KG1 (cell line): ENCODE data around the gene RTTN.

ENCODE experiments used
- DNase-seq: peaks from one replicate; lab custom pipeline; 2025; lab: John Stamatoyannopoulos, UW

The RTTN gene

GRCh38 chr18:70207181-70207580 is 1.7 kb upstream of the RTTN start:
- no peak for DNase-seq

- no peak for DNase-seq
Measured at GRCh38 chr18:70200286-70200685, 5.2 kb downstream of the RTTN start.

- DNase-seq: no peak
Measured at GRCh38 chr18:70197844-70198243, 7.6 kb downstream of the RTTN start.

- no peak for DNase-seq
Measured at GRCh38 chr18:70197026-70197425, 8.5 kb downstream of the RTTN start.

- DNase-seq: no peak
Measured at GRCh38 chr18:70195852-70196434, 9.5 kb downstream of the RTTN start.

- no peak for DNase-seq
Measured at GRCh38 chr18:70195014-70195614, 10.4 kb downstream of the RTTN start.

- DNase-seq: no peak
Measured at GRCh38 chr18:70194227-70194890, 11.1 kb downstream of the RTTN start.

GRCh38 chr18:70190529-70190928 is 15.0 kb downstream of the RTTN start:
- DNase-seq: no peak

GRCh38 chr18:70188113-70188512 is 17.4 kb downstream of the RTTN start:
- no peak for DNase-seq

GRCh38 chr18:70183441-70183840 is 22.0 kb downstream of the RTTN start:
- no peak for DNase-seq

GRCh38 chr18:70182548-70182947 is 22.9 kb downstream of the RTTN start:
- no peak for DNase-seq

GRCh38 chr18:70181725-70182124 is 23.8 kb downstream of the RTTN start:
- DNase-seq: no peak

- no peak for DNase-seq
Measured at GRCh38 chr18:70181015-70181414, 24.5 kb downstream of the RTTN start.

GRCh38 chr18:70176537-70176936 is 28.9 kb downstream of the RTTN start:
- no peak for DNase-seq

- DNase-seq: no peak
Measured at GRCh38 chr18:70175216-70175615, 30.3 kb downstream of the RTTN start.

- DNase-seq: no peak
Measured at GRCh38 chr18:70172225-70172624, 33.3 kb downstream of the RTTN start.

GRCh38 chr18:70169747-70170146 is 35.7 kb downstream of the RTTN start:
- DNase-seq: no peak

GRCh38 chr18:70166668-70167067 is 38.8 kb downstream of the RTTN start:
- DNase-seq: no peak

- DNase-seq: no peak
Measured at GRCh38 chr18:70165936-70166335, 39.6 kb downstream of the RTTN start.

- DNase-seq: no peak
Measured at GRCh38 chr18:70160073-70160678, 45.3 kb downstream of the RTTN start.

GRCh38 chr18:70158992-70159717 is 46.3 kb downstream of the RTTN start:
- no peak for DNase-seq

- DNase-seq: no peak
Measured at GRCh38 chr18:70156886-70157285, 48.6 kb downstream of the RTTN start.
